SH-SY5Y (cell line): ENCODE measurements around the gene PRELID1.

Experiments
- GATA2 ChIP-seq: IDR thresholded peaks from 2 replicates; pipeline ENCODE4 v1.6.1; 2011; ENCODE audit warnings: mild to moderate bottlenecking, low read depth, low read length
- GATA3 ChIP-seq: IDR thresholded peaks from 2 replicates; pipeline ENCODE4 v1.6.1; 2011; ENCODE audit warnings: low read depth, mild to moderate bottlenecking, low read length, moderate library complexity

DNA sequence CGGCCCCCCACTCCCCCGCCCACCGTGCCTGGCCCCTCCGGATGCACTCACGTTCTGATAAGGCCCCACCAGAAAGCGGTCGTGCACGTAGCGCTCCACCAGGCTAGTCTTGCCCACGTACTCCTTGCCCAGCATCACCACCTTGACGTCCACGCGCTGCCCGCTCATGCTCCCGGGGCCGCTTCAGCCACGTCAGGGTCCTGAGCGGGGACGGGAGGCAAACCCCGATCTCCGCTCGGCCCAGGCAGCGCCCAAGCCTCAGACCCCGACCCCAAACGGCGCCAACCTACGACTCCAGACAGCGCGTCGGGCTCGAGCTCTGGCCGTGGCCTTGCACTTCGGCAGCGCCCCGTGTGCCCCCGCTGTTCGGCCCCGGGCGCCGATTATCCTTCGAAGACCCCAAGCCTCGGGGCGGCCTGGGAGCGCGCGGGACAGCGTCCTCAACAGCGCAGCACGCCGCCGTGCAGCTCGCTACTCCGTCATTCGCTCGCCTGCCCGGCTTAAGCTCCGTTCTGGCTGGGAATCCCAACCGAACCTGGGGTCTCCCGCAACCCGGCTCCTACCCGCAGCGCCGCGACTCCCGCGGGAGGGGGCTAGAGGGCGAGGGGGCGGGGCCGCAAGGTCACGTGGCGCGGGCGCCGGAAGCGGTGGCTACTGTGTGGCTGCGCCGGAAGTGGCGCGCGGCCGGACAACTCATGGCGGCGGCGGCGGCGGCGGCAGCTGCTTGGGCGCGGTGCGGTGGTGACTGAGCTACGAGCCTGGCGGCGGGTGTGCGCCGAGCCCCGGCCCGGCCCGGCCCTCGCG is at the start of gene PRELID1, which contains the start of gene RAB24:
- TF ChIP-seq GATA2: no peak
- no peak for TF ChIP-seq GATA3
